GM21786 (cell line): Measurements from ENCODE around the gene NLGN1.
A peak's percentile ranks its signal among the peaks of the same experiment; 100 is the strongest.
"Not testable (repeated sequence)": the region's sequence is repeated elsewhere in the genome, so short reads cannot be mapped to it uniquely, and the experiment has no call there.

Experiments used
- ATAC-seq: cut with Tn5 transposase; IDR thresholded peaks from one replicate; pipeline ENCODE4 v1.9.1; 2021; ENCODE audit not compliant: unreplicated experiment

The NLGN1 gene

DNA sequence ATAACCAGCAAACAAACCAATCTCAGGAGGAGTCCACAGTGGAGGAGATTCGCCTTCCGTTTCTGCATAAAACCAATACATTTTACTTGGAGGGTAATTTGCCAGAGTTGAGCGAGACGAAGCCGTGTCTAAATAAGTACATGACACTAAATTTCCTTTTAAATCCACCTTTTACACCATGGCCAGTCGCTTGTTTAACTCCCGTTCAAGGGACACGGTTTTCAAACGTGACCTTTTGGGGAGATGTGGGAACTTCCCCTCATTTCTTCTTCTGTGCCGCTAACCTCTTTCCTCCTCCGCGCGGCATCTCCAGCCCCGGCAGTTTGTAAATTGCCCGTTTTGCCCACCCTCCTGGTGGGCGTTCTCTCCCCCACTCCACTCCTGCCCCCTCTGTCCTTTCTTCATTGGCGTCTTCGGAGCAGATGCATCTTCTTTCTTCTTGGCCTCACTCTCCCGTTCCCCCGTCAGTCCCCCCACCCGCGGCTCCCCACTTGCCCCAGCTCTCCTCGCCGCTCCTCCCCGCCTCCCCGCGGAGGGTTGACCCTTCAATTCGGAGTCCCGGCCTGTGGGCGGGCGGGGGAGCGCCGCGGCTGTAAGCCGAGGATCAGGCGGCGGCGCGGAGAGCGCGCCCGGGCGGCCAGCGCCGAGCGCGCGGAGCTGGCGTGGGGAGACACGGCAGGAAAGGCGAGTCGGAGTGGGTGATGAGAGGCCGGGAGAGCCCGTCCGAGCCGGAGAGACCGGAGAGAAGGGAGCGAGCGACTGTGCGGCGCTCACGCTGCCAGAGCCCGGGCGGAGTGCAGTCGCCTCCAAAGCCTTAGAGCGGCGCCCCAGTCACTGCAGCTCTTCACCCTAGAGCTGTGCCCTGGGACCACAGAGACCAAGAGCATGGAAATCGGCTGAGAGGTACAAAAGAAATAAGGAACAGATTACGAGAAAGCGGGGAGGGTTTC, at the start of gene NLGN1:
Gene NLGN1, plus strand, starts transcription at position 584 of the 950 bp plus-strand sequence.
- ATAC-seq: no peak

DNA sequence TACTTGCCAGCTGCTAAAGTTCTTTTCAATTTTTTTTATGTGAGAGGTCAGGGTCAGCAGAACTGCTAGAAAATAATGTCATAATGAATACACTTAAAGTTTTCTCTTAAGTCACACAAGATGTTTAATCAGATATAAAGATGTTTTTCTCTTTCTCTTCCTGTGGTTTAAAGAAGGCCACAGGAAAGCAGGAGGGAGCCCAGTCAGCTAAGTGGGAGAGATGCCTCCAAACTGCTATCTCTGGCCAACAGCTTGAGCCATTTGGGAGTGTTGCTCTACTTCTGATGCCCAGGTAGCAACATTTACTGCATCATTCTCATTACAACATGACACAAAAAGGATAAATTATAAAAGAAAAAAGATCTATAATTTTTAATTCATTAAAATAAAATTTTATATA, 45.7 kb upstream of the NLGN1 start:
- ATAC-seq: no peak

DNA sequence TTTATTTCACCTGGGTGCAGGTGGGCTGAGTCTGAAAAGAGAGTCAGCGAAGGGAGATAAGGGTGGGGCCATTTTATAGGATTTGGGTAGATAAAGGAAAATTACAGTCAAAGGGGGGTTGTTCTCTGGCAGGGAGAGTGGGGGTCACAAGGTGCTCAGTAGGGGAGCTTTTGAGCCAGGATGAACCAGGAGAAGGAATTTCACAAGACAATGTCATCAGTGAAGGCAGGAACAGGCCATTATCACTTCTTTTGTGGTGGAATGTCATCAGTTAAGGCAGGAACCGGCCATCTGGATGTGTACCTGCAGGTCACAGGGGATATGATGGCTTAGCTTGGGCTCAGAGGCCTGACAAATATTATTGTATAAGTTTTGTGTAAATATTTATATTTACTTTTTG, 44.4 kb upstream of the NLGN1 start:
- not testable (repeated sequence) for ATAC-seq

DNA sequence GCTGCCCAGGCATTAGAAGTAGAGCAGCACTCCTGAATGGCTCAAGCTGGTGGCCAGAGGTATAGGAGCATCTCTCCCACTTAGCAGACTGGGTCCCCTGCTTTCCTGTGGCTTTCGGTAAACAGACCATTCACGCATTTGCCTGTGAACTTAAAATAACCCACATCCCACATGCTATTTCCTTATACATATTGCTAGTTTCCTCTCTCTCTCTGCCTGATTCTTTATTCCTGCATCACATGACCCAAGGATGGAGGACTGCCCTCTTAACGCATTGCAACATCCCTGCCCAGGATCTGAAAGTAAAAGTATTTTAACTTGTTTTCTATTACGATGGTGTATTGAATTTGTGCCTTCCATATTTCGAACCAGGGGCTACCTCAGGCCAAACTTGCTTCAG, 43.4 kb upstream of the NLGN1 start:
- no peak for ATAC-seq

DNA sequence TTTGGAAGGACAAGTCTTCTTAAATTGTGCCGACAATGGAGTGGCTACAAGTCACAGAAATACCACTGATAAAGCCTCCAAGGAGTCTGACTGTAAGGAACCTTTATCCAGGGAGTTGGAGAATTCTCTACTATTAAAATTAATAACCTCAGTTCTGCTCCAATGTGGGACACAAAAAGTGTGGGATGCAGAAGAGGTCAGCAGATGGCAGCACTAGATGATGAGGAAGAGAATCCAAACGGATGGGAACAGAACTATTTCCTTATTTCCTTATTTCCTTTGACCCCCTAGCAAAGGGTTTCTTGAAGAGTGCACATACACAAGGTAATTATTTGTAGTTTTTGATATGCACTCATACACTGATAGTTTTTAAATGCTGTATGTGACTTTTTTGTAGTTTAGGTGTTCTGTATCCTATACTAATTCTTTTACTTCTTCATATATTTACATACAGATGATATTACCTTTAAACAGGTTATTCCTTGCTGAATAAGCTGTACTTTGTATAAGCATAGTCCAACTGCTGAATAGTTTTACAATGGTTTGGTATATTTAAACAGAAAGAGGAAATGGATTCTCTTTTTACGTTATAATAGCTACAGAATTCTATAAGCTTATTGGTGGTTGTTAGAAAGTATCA, 25.6 kb upstream of the NLGN1 start:
- no peak for ATAC-seq

DNA sequence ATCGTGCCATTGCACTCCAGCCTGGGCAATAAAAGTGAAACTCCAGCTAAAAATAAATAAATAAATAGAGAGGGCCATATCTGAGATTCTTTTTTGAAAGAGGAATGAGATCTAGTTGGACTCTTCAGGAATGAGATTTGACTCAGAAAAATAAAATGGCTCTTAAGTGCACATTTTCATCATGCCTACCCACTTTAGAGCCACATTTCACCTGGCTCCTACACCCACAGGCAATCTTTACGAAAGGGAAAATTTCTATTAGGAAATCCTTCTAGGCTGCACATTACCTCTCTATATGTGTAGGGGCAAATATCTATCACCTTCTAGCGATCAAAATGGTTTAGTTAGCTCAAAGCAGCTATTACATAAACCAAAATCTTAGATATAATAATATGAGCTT, 16.9 kb upstream of the NLGN1 start:
- ATAC-seq: no peak

DNA sequence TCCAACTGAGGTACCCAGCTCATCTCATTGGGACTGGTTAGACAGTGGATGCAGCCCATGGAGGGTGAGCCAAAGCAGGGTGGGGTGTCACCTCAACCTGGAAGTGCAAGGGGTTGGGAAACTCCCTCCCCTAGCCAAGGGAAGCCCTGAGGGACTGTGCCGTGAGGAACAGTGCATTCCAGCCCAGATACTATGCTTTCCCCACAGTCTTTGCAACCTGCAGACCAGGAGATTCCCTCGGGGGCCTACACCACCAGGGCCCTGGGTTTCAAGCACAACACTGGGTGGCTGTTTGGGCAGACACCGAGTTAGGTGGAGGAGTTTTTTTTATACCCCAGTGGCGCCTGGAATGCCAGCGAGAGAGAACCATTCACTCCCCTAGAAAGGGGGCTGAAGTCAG, 15.6 kb upstream of the NLGN1 start:
- ATAC-seq: not testable (repeated sequence)

DNA sequence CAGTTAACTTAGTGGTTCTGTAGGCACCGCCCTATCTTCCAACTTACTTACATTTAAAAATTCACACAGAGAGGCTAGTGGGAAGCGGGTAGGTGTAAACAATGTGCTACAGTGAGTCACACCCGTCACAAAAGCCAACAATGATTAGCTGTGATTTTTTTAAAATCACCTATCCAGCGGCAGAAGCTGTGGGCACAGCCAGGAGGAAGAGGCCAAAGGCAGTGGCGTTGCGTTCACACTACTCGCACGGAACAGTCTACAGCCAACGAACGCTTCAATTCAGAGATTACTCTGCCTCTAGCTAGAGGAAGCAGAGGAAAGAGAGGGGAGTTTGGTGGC, 2.5 kb upstream of the NLGN1 start:
- peak; percentile 37 for ATAC-seq

DNA sequence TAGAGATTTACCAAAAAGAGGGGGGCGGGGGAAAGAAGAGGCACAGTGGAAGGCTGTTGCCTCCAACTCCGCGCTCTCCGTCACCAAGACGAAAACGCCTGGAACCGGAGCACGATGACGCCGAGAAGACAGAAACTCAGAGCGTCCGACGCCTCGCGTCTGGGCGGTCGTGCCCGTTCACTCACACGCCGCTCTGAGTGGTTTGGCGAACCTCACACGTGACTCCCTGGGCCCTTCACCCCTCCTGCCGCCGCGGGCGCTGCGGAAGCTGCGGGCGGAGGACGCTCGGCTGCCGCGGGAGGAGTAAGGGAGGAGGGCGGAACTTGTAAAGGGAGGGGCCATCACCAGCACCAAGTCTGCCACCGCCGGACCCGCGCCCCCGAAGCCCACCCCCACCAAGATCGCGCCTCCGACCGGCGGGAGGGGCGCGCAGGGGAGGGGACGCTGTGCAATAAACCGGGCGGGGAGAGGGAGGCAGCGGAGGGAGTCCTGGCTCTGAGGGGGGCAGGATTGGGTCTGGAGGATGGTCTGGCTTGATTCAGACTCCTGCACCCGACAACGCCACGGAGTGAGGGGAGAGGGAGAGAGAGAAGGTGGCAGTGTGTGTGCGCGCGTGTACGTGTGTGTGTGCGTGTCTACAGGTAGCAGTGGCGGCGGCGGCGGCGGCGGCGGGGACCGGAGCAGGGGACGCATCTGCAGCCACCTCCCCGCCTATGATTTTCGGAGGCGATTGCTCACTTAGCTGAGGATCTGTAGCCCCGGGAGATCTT, 1.9 kb upstream of the NLGN1 start:
- peak; percentile 97 for ATAC-seq

DNA sequence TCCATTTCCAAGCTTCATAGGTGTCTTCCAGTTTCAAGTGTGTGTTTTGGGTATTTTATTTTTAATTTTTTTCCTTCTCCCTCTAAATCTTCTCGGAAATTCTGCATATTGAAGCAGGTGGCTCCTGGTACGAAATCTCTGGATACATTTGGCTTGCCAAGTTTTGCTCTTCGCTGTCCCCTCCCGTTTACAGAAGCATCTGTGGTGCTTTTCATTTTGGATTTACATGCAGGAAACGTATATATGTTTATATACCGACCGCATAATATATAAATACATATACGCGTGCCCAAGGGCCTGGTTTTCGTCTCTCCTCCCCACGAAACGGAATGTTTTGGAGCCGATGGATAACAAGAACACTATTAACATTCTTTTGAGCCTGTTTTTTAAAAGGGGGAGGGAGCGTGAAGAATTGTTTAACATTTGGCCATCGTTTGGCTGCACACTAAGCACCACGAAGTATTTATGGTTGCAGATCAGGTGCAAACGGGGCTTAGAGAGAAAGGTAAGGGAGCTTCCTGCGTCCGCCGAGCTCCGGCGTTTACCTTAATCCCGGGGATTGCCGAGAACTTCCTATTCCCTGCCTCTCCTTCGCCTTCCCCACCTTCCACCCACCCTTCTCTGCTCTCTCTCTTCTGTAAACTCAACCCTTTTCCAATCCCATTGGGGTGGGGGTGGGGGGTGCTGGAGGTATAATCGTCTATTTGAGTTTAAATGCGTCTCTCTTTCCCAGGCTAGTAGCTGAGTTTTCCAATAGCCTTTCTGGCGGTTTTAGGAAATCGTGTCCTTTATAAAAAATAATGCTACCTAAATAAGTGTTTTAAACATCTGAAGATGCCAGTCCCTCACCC, 1.1 kb upstream of the NLGN1 start:
- no peak for ATAC-seq

DNA sequence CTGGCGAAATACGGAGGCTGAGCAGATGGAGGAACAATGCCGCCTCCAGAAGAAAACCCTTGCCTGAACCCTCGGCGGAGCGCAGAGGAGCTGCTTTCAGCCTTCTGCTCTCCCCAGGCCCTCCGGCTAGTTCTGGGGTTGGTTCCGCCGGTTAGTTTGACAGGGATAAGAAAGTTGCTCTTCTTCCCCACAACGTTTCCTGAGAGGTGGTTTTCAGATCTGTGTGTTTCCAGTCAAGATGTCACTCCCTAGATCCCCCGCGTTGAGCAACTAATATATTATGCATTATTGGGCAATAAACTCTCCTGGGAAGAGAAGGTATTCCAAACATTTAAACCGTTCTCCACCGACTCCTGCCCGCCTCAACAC, 551 bp downstream of the NLGN1 start:
- ATAC-seq: no peak

DNA sequence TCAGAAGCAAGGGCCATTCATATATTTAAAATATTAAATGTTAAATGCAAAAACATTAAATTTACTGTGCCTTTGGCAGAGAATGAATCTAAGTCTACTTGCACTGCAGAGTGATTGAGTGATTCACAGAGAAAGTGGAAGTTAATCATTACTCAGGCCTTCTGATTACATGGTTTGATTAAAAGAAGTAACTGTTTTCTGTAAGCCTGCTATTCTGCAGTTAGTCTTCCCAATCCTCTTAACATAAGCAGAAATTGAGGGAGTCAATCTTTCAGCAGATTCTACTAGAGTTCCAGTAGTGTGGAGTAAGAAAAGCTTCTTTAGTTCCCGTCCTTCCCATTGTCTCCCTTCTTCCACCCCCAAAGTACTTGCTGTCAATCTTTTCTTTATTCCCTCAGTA, 1.5 kb downstream of the NLGN1 start:
- no peak for ATAC-seq

DNA sequence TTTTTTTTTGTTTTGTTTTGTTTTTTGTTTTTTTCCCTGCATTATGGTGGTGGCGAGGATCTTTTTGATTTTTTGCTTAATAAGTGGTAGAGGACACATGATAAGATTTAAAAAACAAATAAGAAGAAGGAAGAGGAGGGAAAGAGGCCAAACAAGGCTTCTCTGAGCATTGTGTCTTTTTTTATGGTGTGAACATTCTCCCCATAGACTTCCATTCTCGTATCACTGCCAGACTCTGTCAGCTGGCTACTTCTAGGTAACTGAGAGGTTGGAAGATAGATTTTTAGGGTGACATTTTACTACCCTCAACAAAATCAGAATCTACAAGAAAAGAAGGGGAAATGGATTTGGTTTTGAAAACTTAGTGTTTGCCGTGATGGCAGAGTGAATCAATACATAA, 3.8 kb downstream of the NLGN1 start:
- ATAC-seq: no peak

DNA sequence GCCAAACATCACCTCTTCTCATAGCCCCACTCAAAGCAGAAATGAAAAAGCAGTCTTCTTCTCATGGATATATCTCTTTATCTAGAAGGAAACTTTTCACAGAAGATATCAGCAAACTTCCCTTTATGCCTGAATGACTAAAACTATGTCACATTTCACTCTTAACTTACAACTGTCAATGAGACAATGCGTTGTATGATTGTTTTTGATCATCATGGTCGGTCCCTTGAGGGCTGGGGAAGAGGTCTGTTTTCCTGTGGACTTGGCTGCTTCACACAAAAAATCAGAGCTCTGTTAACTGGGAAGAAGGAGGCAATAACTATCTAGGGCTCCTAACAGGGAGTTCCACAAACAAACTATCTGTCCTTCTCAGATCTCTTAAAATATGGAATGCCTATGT, 5.1 kb downstream of the NLGN1 start:
- ATAC-seq: no peak

DNA sequence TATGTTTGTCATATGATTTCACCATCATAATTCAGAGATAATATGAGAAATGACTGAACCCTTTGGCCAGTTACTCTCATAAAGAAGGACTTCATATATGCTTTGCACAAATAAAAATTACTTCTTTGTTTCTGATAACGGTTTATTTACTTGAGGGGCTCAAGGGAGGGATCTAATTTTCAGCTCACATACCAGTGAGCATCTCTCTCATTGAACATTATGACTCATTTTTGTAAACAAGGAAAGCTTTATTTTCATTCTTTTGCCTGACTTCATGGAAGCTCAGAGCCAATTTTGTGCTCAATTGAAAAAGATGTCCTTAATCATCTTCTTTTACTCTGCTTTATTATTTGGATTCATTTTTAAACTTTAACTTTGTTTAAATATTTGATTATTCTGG, 5.8 kb downstream of the NLGN1 start:
- ATAC-seq: no peak

DNA sequence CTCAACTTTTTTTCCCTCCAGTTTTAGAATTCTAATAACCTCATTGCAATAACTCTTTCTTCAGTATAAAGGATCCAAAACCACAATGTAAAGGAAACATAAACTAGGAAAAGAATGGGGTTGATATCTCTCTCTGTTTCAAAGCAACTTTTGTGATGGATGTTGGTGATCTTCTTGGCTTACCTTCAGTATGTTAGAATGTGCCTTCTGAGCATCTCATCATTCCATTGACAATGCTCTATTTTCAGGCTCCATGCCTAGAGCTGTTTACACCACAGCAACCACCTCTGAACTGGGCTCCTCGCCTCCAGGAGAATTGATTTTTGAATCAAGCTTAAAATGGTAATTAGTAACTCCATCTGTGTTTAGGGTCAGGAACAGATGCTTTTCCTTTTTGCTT, 6.6 kb downstream of the NLGN1 start:
- no peak for ATAC-seq

DNA sequence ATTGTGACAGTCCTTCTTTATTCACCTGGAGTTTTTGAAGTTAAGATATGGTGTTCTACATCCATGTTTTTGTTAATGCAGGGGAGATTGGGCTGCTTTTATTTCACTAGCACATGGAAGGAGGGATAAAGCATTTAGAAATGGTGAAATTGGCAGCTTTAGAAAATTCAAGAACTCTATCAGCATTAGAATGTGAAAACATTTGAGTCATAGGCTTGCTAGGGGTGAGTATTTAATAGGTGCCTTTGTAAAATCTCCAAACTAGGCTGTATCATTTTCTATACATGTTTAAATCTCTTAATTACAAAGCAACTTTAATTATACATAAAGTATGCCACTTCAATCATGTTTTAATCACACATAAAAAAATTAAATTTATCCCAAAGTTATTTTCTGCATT, 12.9 kb downstream of the NLGN1 start:
- ATAC-seq: no peak

DNA sequence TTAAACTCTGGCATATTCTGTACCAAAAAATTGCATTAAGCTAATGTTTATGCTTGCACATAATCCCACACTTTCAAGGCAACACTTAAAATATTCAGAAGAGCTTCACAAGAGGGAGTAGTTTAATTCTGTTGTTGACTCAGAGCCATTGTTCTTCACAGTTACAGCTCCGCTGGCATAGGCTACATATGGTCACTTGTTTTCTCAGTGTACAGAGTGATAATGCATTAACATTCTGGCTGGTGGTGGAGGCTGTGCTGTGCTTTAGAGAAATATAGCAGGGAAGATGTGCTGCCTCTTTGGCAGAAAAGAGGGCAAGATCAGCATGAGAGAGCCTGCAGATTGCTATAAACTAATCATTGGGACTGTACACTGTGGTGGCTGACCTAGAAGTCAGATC, 13.3 kb downstream of the NLGN1 start:
- no peak for ATAC-seq

DNA sequence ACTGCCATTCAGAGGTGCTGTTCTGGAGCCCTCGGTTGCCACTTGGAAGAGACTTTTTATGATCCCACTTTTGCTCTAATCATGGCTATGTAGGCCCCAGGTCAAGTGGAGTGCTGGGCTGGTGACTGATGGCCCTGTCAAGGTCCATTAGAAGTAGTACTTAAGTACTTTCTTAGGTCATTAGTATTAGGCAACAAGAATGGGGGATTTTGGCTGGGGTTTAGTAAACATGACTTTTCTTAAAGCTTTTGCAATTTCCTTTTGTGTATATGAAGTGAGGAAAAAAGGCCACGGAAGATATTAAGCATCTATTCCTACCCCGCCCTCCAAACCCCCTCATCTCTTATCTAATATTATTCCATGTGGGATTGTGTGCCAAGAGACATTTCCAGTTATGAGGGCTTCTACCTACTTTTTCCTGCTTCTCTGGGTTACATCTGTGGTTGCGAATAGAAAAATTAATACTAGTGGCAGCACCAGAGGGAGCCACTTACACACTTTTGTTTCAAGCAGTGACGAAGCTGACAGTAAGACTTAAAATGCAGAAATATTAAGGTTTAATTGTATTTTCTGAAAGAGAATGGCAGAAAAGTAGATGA, 13.9 kb downstream of the NLGN1 start:
- ATAC-seq: peak; percentile 47

DNA sequence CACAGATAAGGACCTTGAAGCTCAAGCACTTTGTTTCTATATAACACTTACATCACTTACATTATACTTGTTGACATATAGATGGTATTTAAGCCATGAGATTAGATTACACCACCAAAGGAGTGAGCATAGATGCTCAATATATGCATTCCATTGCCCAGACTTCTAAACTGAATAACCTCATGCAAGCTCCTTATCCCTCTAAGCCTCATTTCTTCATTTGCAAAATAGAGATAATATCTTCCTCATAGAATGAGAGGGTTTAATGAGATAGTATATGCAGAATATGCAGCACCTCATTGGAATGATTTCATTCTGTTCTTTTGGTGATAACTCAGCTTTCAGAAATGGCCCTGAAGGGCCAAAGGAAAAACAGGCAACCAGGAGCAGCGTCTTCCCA, 18.5 kb downstream of the NLGN1 start:
- no peak for ATAC-seq

DNA sequence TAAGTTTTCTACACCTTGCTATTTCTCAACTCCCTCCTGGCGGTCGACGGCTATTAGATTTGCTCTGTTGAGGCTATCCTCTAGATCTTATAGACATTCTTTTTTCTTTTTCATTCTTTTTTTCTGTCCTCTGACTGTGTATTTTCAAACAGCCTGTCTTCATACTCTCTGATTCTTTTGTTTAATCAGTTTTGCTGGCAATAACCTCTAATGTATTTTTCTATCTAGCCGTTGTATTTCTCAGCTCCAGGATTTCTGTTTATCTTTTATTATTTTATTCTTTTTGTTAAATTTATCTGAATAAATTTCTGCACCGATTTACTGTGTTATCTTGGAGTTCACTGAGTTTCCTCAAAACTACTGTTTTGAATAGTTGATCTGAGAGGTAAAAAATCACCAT, 31.5 kb downstream of the NLGN1 start:
- ATAC-seq: no peak
